ENCODE data around the gene SNAPC2. TPM values are rescaled to one million over a fixed set of nuclear protein-coding genes. Genes with fewer than 3 reads are reported as not detected.

SNAPC2 gene
- total and polyA plus RNA-seq, 8 donors = 4.9 to 12.0 (median 8.0) TPM

DNA sequence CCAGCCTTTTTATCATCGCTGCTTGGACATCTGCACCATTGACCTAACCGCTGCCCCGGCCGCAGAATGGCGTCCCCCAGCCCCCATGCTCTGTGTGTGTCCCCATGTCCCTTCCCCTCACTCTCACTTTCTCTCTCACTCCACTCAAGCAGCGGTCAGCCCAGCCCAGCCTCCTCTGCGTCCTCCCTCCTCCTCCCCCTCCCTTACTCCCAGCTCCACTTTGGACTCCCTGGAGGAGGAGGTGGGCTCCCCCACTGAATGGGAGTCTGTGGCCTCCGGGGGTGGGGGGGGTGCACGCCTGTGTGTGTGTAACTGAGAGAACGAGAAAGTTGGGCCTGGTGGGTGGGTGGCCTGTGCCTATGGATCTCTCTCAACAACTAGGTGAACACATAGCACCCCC is 14.3 kb upstream of the SNAPC2 start:
- ATAC-seq = no peak
- WGBS, 2 donors = 80 to 87% methylated on average over 10 of the region's 10 CpGs
- peaks cover 3 to 14% (median 10%) of the 10 kb centered on the region in 3 donors for H3K4me1 ChIP-seq
- no peaks in the 10 kb centered on the region for H3K27me3 ChIP-seq
- no peak for FAIRE-seq
- peaks cover 4 to 10% (median 6%) of the 10 kb centered on the region in 3 donors for H3K36me3 ChIP-seq
- intact Hi-C loops (cut with DNase I) = no loop called here
- no peak overlapping the region for H3K27ac ChIP-seq
- no peaks in the 10 kb centered on the region for H3K9me3 ChIP-seq
- TF ChIP-seq, protein P1, sequence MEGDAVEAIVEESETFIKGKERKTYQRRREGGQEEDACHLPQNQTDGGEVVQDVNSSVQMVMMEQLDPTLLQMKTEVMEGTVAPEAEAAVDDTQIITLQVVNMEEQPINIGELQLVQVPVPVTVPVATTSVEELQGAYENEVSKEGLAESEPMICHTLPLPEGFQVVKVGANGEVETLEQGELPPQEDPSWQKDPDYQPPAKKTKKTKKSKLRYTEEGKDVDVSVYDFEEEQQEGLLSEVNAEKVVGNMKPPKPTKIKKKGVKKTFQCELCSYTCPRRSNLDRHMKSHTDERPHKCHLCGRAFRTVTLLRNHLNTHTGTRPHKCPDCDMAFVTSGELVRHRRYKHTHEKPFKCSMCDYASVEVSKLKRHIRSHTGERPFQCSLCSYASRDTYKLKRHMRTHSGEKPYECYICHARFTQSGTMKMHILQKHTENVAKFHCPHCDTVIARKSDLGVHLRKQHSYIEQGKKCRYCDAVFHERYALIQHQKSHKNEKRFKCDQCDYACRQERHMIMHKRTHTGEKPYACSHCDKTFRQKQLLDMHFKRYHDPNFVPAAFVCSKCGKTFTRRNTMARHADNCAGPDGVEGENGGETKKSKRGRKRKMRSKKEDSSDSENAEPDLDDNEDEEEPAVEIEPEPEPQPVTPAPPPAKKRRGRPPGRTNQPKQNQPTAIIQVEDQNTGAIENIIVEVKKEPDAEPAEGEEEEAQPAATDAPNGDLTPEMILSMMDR (IDR thresholded peaks at IDR 0.05) = no peak
- H3K4me3 ChIP-seq = no peak overlapping the region
- peak in 5 of 6 donors; percentile 20 to 69 (median 24) for DNase-seq

DNA sequence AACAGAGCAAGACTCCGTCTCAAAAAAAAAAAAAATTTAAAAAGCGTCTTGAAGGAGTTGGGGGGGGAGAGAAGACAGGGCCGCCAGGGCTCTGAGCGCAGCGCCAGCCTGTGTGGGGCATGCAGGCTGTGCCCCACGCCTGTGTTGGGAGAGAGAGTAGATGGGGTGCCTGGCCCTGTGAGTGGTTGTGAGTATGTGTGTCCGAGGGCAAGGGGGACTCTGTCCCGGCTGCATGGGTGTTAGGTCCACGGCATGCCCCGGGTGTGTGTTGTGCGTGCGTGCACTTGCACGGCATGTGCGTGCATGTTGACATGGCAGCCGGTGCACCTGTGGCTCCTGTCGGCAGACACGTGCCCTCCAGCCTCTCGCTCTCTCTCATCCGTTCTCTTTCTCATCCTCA is 13.0 kb upstream of the SNAPC2 start:
- peaks cover 3 to 14% (median 10%) of the 10 kb centered on the region in 3 donors for H3K4me1 ChIP-seq
- H3K9me3 ChIP-seq = no peaks in the 10 kb centered on the region
- peaks cover 4 to 23% (median 16%) of the 10 kb centered on the region in 3 donors for H3K36me3 ChIP-seq
- DNase-seq (peak in 2 of 6 donors; percentile 19 to 42), FAIRE-seq (no peak), ATAC-seq (no peak)
- no peaks in the 10 kb centered on the region for H3K27me3 ChIP-seq
- WGBS, 2 donors = 89 to 95% methylated on average over 19 of the region's 19 CpGs
- intact Hi-C loops (cut with DNase I) = no loop called here
- no peak overlapping the region for H3K27ac ChIP-seq
- TF ChIP-seq, protein P1 (IDR thresholded peaks at IDR 0.05) = no peak
- H3K4me3 ChIP-seq = no peak overlapping the region

DNA sequence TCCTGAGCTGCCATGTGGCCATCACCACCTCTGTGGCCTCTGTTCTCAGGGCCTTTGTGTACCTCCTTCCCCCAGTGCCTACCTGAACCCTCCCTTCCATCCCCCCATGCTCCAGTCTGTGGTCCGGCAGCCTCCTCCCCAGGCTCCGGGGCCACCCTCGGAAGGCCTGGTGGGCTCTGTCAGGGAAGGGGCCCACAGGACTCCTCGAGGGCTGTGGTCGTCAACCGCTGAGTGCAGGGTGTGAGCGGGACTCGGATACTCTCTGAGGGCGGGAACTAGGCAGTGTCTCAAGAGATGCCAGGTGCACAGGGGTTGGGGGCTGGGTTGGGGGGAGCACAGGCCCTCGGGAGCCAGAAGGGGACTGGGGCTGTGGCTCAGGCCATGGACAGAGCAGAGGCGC is 12.6 kb upstream of the SNAPC2 start:
- TF ChIP-seq, protein P1 (IDR thresholded peaks at IDR 0.05) = no peak
- FAIRE-seq (no peak), DNase-seq (peak in 5 of 6 donors; percentile 5 to 51 (median 17)), ATAC-seq (no peak)
- Histone ChIP-seq H3K9me3 (no peaks in the 10 kb centered on the region), H3K4me3 (no peak overlapping the region), H3K4me1 (peaks cover 3 to 12% (median 10%) of the 10 kb centered on the region in 3 donors), H3K27ac (no peak overlapping the region), H3K27me3 (no peaks in the 10 kb centered on the region), H3K36me3 (peaks cover 4 to 27% (median 20%) of the 10 kb centered on the region in 3 donors)
- intact Hi-C loops (cut with DNase I) = no loop called here
- WGBS, 2 donors = 90 to 94% methylated on average over 11 of the region's 11 CpGs

DNA sequence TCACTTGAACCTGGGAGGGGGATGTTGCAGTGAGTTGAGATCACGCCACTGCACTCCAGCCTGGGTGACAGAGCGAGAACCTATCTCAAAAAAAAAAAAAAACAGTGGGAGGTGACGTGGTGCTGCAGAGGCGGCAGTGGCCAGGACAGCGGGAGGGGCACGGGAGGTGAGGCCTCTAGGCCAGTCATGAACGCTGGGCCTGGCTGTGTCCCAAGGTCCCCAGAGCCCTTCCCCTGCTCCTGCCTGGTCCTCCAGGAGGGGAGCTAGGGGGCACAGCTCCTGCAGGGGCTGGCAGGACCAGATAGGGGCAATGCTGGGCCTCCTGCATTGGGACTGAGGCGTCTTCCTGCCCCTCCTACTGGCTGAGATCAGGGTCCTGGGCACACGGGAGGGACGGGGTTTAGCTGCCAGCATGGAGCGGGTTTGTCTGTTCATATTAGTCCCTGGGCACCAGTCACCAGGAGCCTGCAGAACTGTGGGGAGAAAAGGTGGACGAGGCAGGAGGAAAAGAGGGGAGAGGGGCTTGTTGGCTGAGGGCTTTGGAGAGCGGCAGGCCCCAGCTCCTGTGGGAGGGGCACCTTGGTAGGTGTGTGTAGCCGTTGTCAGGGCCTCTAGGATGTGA is 11.9 kb upstream of the SNAPC2 start:
- intact Hi-C loops (cut with DNase I) = no loop called here
- H3K36me3 ChIP-seq = peaks cover 4 to 29% (median 22%) of the 10 kb centered on the region in 3 donors
- no peak overlapping the region for H3K4me3 ChIP-seq
- peaks cover 3 to 10% (median 6%) of the 10 kb centered on the region in 3 donors for H3K4me1 ChIP-seq
- ATAC-seq = no peak
- DNase-seq = peak in 2 of 6 donors; percentile 6 to 42
- 83 to 87% methylated on average over 13 to 14 of the region's 14 CpGs for WGBS, 2 donors
- no peak for FAIRE-seq
- TF ChIP-seq, protein P1 (IDR thresholded peaks at IDR 0.05) = no peak
- no peaks in the 10 kb centered on the region for H3K27me3 ChIP-seq
- no peak overlapping the region for H3K27ac ChIP-seq
- H3K9me3 ChIP-seq = no peaks in the 10 kb centered on the region
